IMR-90 (cell line): Measurements from ENCODE around the gene MOXD1. TPM values are rescaled to one million over a fixed set of nuclear protein-coding genes. Genes with fewer than 3 reads are reported as not detected.

Source experiments
- ATAC-seq: fragments of 200-7000 bp; cut with Tn5 transposase; 2 replicates; pipeline ENCODE4 v1.9.1; 2020; ENCODE audit warnings: low read depth, mild to moderate bottlenecking, moderate library complexity
- BruUV-seq: library from RNA; stranded (reverse); fragments of 400-500 nt; replicated peaks from 2 replicates; lab custom pipeline; 2021; lab: Mats Ljungman, UMichigan
- CTCF ChIA-PET: fragments of 300-600 bp; formaldehyde crosslinking; extraction: SDS; loops from one replicate; lab custom pipeline; 2021; ENCODE audit warnings: antibody characterized with exemption; lab: Yijun Ruan, JAX
- POLR2A ChIA-PET: fragments of 300-600 bp; sonication (Branson Sonifier 250); formaldehyde crosslinking; loops from one replicate; lab custom pipeline; 2022; ENCODE audit warnings: antibody characterized with exemption; ENCODE audit not compliant: unreplicated experiment; lab: Charles Lee
- DNase-seq: peaks from one replicate; pipeline ENCODE4 v3.0.0; 2013
- H2AFZ ChIP-seq: replicated peaks from 2 replicates; pipeline ENCODE3; 2013; ENCODE audit warnings: low read length, mild to moderate bottlenecking; ENCODE audit not compliant: poor library complexity
- H2AK5ac ChIP-seq: 2 replicates; pipeline ENCODE4 v1.6.1; 2013; ENCODE audit warnings: low read depth, low read length, inconsistent platforms
- H2AK9ac ChIP-seq: replicated peaks from 2 replicates; pipeline ENCODE3; 2013; ENCODE audit warnings: mild to moderate bottlenecking, low read depth, low read length, moderate library complexity; ENCODE audit not compliant: poor library complexity
- H2BK120ac ChIP-seq: 2 replicates; pipeline ENCODE4 v1.6.1; 2013; ENCODE audit warnings: low read depth, low read length, inconsistent platforms
- H2BK15ac ChIP-seq: 3 replicates; pipeline ENCODE4 v1.6.1; 2013; ENCODE audit warnings: low read depth, low read length, inconsistent platforms
- H2BK20ac ChIP-seq: 2 replicates; pipeline ENCODE4 v1.6.1; 2013; ENCODE audit warnings: low read depth, mild to moderate bottlenecking, inconsistent platforms, low read length, moderate library complexity
- H2BK5ac ChIP-seq: 2 replicates; pipeline ENCODE4 v1.6.1; 2013; ENCODE audit warnings: mild to moderate bottlenecking, low read depth, low read length, inconsistent platforms; ENCODE audit not compliant: poor library complexity, severe bottlenecking
- H3K14ac ChIP-seq: replicated peaks from 2 replicates; pipeline ENCODE4 v1.6.1; 2013; ENCODE audit warnings: low read depth, low read length, inconsistent platforms
- H3K18ac ChIP-seq: 2 replicates; pipeline ENCODE4 v1.6.1; 2013; ENCODE audit warnings: low read depth, low read length, control low read depth
- H3K23ac ChIP-seq: 2 replicates; pipeline ENCODE4 v1.6.1; 2013; ENCODE audit warnings: low read depth, low read length, inconsistent platforms
- H3K27ac ChIP-seq: 2 replicates; pipeline ENCODE4 v1.5.1; 2013; ENCODE audit warnings: mild to moderate bottlenecking, control low read depth, low read length; ENCODE audit not compliant: insufficient read depth
- H3K27me3 ChIP-seq: 2 replicates; pipeline ENCODE4 v1.6.1; 2013; ENCODE audit warnings: low read length; ENCODE audit not compliant: control insufficient read depth, insufficient read depth
- H3K36me3 ChIP-seq: 2 replicates; pipeline ENCODE4 v1.6.1; 2013; ENCODE audit warnings: low read length, mixed read lengths; ENCODE audit not compliant: control insufficient read depth, insufficient read depth
- H3K4ac ChIP-seq: 2 replicates; pipeline ENCODE4 v1.6.1; 2013; ENCODE audit warnings: low read depth, low read length, inconsistent platforms
- H3K4me1 ChIP-seq: 2 replicates; pipeline ENCODE4 v1.6.1; 2013; ENCODE audit warnings: low read length, mixed read lengths; ENCODE audit not compliant: control insufficient read depth, insufficient read depth
- H3K4me2 ChIP-seq: 2 replicates; pipeline ENCODE4 v1.6.1; 2013; ENCODE audit warnings: low read depth, mild to moderate bottlenecking, control low read depth, low read length, moderate library complexity
- H3K4me3 ChIP-seq: 2 replicates; pipeline ENCODE4 v1.5.1; 2013; ENCODE audit warnings: low read depth, mild to moderate bottlenecking, control low read depth, low read length, moderate library complexity; ENCODE audit not compliant: insufficient read depth
- H3K56ac ChIP-seq: 2 replicates; pipeline ENCODE4 v1.6.1; 2013; ENCODE audit warnings: low read length, inconsistent platforms; ENCODE audit not compliant: insufficient read depth; ENCODE audit errors: extremely low read depth
- H3K79me1 ChIP-seq, 2 experiments: 2 replicates each; pipeline ENCODE4 v1.6.1; 2013; ENCODE audit warnings: low read length in 2 of 2, inconsistent platforms in 1 of 2, low read depth in 1 of 2
- H3K9ac ChIP-seq: 2 replicates; pipeline ENCODE4 v1.6.1; 2013; ENCODE audit warnings: low read depth, low read length, control low read depth
- H3K9me1 ChIP-seq: 2 replicates; pipeline ENCODE4 v1.6.1; 2013; ENCODE audit warnings: low read length, inconsistent platforms; ENCODE audit not compliant: insufficient read depth
- H3K9me3 ChIP-seq: 2 replicates; pipeline ENCODE4 v1.6.1; 2013; ENCODE audit warnings: low read length; ENCODE audit not compliant: control insufficient read depth, insufficient read depth
- H4K20me1 ChIP-seq: 2 replicates; pipeline ENCODE4 v1.6.1; 2013; ENCODE audit warnings: low read length, inconsistent platforms; ENCODE audit not compliant: insufficient read depth
- H4K5ac ChIP-seq: 2 replicates; pipeline ENCODE4 v1.6.1; 2013; ENCODE audit warnings: mild to moderate bottlenecking, low read depth, low read length, control low read depth
- H4K8ac ChIP-seq, 2 experiments: 2 replicates each; pipeline ENCODE4 v1.6.1; 2013; ENCODE audit warnings: low read depth in 2 of 2, low read length in 2 of 2, control low read depth in 1 of 2, inconsistent platforms in 1 of 2
- H4K91ac ChIP-seq: 2 replicates; pipeline ENCODE4 v1.6.1; 2013; ENCODE audit warnings: low read depth, low read length, inconsistent platforms; ENCODE audit not compliant: insufficient read depth
- CEBPB ChIP-seq: IDR thresholded peaks from 2 replicates; pipeline ENCODE4 v1.6.1; 2012; ENCODE audit warnings: low read depth, low read length, improper control_type of control experiment
- CHD1 ChIP-seq: IDR thresholded peaks from 2 replicates; pipeline ENCODE4 v1.6.1; 2012; ENCODE audit warnings: low read depth, low read length, improper control_type of control experiment
- MAZ ChIP-seq: IDR thresholded peaks from 2 replicates; pipeline ENCODE4 v1.6.1; 2012; ENCODE audit warnings: low read depth, mild to moderate bottlenecking, low read length, improper control_type of control experiment, moderate library complexity, borderline replicate concordance
- RAD21 ChIP-seq: IDR thresholded peaks from 2 replicates; pipeline ENCODE4 v1.6.1; 2012; ENCODE audit warnings: low read length, improper control_type of control experiment
- RCOR1 ChIP-seq: IDR thresholded peaks from 2 replicates; pipeline ENCODE4 v1.6.1; 2012; ENCODE audit warnings: mild to moderate bottlenecking, low read length, improper control_type of control experiment; ENCODE audit not compliant: insufficient replicate concordance
- WGBS, 2 experiments: methylation state at CpG; one replicate each; pipeline versions ENCODE4 v1.1.5 to v1.1.7; 2013; ENCODE audit warnings: missing lambda C conversion rate in 2 of 2; ENCODE audit not compliant: insufficient read length in 1 of 2; ENCODE audit errors: extremely low coverage in 2 of 2; 5-methylcytosine and 5-hydroxymethylcytosine counted together
- dilution Hi-C: fragments of 300-500 bp; cut with HindIII; formaldehyde crosslinking; loops from one replicate; pipeline ENCODE4 v1.14.3; 2018; ENCODE audit warnings: low sequenced_read_pairs; ENCODE audit not compliant: unreplicated experiment
- in situ Hi-C: fragments of 300-500 bp; cut with MboI; formaldehyde crosslinking; loops from 3 replicates; pipeline ENCODE4 v1.14.3; 2019; ENCODE audit warnings: low sequenced_read_pairs, inconsistent platforms, mixed read lengths
- intact Hi-C: fragments of 100-400 bp; cut with micrococcal nuclease; formaldehyde crosslinking; loops from 2 replicates; pipeline ENCODE4 v1.10.0; 2022
- polyA plus RNA-seq, 3 experiments: library from polyadenylated mRNA; depleted of rRNA; stranded (reverse); fragments of >200 nt; gene quantifications; 2 replicates each; pipeline ENCODE4 v1.2.3, GENCODE V29; 2012; ENCODE audit warnings: low replicate concordance in 1 of 3
- total RNA-seq: library from RNA; depleted of rRNA; stranded (reverse); fragments of >200 nt; gene quantifications from 2 replicates; pipeline ENCODE4 v1.2.3, GENCODE V29; 2012

MOXD1 gene
- total and polyA plus RNA-seq, 2 of the 4 experiments (the other 2 are of a cell fraction): 10.0 to 19.4 TPM

GRCh38 chr6:132380358-132381029 lies 20.8 kb downstream of the MOXD1 start (continued):
- TF ChIP-seq MAZ: no peak
- TF ChIP-seq CHD1: no peak

GRCh38 chr6:132369526-132369925 lies 31.7 kb downstream of the MOXD1 start:
- H3K27ac ChIP-seq: no peak overlapping the region
- POLR2A ChIA-PET: no interaction called here
- H4K91ac ChIP-seq: no peak overlapping the region
- peak overlapping the region; percentile 79 for H2BK5ac ChIP-seq
- dilution Hi-C loops (no loop called here), in situ Hi-C loops (no loop called here), intact Hi-C loops (no loop called here)
- H3K79me1 ChIP-seq: no peaks in the 10 kb centered on the region
- ATAC-seq (peak; percentile 72; the same call in 1 of the 2 replicates), DNase-seq (peak; percentile 86)
- peak overlapping the region; percentile 54; the same call in 1 of the 2 replicates for H3K18ac ChIP-seq
- H4K20me1 ChIP-seq: no peaks in the 10 kb centered on the region
- peak overlapping the region; percentile 78; the same call in 1 of the 2 replicates for H3K4me2 ChIP-seq
- H3K36me3 ChIP-seq: no peaks in the 10 kb centered on the region
- H2AFZ ChIP-seq: no peak overlapping the region
- H4K8ac ChIP-seq: peak overlapping the region in 1 of 2 experiments; percentile 65; a peak in 1 of 4 replicates
- peak overlapping the region; percentile 10; the same call in 1 of the 2 replicates for H4K5ac ChIP-seq
- H2AK5ac ChIP-seq: no peak overlapping the region
- no peaks in the 10 kb centered on the region; the same call in none of the 2 replicates for H3K4me1 ChIP-seq
- H3K4ac ChIP-seq: peak overlapping the region; percentile 23; the same call in 1 of the 2 replicates
- no peak overlapping the region for H3K9ac ChIP-seq
- peak overlapping the region; percentile 48; the same call in 1 of the 2 replicates for H2BK120ac ChIP-seq
- H3K56ac ChIP-seq: 0 out of 2 replicates have a peak overlapping the region, but pooled peaks have one; percentile 17
- H3K9me1 ChIP-seq: no peaks in the 10 kb centered on the region; the same call in 1 of the 2 replicates
- H3K14ac ChIP-seq: peak overlapping the region; percentile 32; the same call in 1 of the 2 replicates
- no peaks in the 10 kb centered on the region for H3K9me3 ChIP-seq
- CTCF ChIA-PET: interaction anchor here (0.6 kb wide), 1 partner anchor 639 kb away, joined by 4 read pairs; no protein-coding TSS in a partner anchor
- peak overlapping the region; percentile 47 for H2BK20ac ChIP-seq
- 51% methylated on average over 3 of the region's 4 CpGs; no CpG with 5 or more reads in 1 of the 2 experiments for WGBS, 2 experiments
- 0 out of 2 replicates have a peak overlapping the region, but pooled peaks have one; percentile 26 for H3K23ac ChIP-seq
- H3K4me3 ChIP-seq: no peak overlapping the region
- TF ChIP-seq CEBPB (peak; percentile 32; the same call in 1 of the 2 replicates), RAD21 (no peak), RCOR1 (no peak)
- H2AK9ac ChIP-seq: no peak overlapping the region
- BruUV-seq: no TSS peak
- no peaks in the 10 kb centered on the region for H3K27me3 ChIP-seq
- no peak overlapping the region for H2BK15ac ChIP-seq
